ENCODE results near the gene TMEM201.

TMEM201 gene

DNA sequence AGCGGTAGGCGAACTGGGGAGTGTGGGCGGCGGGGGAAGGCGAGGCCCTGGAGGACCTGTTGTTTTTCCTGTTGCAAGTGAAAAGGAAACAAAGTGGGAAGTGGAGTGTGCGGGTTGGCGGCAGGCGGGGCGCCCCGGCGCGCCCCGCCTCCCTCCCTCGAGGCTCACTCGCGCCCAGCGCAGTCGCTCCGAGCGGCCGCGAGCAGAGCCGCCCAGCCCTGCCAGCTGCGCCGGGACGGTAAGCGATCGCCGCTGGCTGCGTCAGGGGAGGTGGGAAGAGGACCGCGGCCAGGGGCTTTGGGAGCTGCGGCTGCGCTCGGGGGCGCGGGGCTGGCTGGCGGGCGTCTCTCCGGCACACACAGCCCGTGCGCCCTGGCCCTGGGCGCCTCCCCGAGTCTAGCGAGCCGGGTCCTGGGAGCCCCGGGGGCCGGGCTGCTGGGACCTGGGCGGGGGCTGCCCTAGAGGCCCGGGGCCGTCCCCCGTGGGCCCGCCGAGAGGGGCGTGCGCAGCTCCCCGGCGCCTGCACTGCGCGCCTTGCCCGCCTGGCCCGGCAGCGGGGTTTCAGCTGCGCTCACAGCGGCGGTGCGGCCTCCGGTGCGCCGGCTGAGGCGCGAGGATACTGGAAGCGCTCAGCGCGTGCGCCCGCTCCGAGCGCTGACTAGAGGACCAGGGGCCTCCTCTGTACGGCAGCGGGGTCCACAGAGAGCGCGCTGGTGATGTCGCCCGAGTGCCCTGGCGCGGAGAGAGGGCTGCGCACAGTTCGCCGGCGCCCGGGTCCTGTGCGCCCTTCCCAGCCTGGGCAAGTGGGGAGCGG lies 63.1 kb downstream of the TMEM201 start, which contains the start of gene PIK3CD:
Gene PIK3CD, plus strand, starts transcription at position 167 of the 814 bp plus-strand sequence. CDS start 58,725 bp downstream, outside the sequence.
- H3K4me3 ChIP-seq (ENCODE audit: low read depth, low read length): peak within 1 kb of the TSS; percentile 61
- TF ChIP-seq, protein P1, sequence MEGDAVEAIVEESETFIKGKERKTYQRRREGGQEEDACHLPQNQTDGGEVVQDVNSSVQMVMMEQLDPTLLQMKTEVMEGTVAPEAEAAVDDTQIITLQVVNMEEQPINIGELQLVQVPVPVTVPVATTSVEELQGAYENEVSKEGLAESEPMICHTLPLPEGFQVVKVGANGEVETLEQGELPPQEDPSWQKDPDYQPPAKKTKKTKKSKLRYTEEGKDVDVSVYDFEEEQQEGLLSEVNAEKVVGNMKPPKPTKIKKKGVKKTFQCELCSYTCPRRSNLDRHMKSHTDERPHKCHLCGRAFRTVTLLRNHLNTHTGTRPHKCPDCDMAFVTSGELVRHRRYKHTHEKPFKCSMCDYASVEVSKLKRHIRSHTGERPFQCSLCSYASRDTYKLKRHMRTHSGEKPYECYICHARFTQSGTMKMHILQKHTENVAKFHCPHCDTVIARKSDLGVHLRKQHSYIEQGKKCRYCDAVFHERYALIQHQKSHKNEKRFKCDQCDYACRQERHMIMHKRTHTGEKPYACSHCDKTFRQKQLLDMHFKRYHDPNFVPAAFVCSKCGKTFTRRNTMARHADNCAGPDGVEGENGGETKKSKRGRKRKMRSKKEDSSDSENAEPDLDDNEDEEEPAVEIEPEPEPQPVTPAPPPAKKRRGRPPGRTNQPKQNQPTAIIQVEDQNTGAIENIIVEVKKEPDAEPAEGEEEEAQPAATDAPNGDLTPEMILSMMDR (conservative IDR thresholded peaks at IDR 0.05; ENCODE audit: low read depth, low read length): no peak
- DNase-seq (ENCODE audit: low read depth): peak; percentile 54

DNA sequence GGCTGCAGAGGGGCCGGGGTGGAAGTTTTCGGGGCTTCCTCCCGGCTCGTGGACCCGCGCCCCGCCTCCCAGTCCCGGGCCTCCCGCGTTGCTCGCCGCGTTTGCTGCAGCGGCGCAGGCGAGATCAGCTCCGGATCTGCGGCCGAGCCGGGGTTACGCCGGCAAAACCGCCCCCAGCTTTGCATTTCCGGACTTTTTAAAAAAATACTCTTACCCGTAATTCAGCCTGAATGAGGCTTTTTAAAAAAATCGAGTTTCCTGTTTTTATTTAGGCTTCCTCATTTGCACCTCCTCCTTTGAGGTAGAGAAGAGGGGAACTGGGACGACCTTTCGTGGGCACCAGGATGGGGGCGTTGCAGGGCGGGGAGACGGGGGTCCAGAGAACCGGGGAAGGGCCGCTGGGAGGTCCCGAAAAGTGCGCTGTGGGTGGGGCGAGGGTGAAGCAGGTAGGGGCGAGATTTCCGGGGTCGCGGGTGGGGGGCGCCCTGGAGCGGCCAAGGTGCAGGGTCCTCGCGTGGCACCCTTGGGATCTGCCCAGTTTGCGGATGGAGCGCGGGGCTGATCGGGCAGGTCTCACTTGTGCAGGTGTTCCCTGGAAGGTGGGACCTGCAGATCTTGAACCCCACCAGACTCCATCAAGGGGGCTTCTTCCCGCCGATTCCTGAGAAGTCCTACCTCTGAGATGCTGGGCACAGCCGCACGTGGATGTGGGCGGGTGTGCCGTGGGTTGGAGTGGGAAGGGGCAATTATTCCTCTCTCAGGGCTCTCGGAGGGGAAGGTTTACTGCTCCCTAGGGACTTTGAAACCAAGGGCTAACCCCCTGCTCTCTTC lies 63.9 kb downstream of the TMEM201 start:
- peak; percentile 31 for DNase-seq (ENCODE audit: low read depth)
- peak overlapping the region; percentile 61 for H3K4me3 ChIP-seq (ENCODE audit: low read depth, low read length)
- TF ChIP-seq, protein P1 (conservative IDR thresholded peaks at IDR 0.05; ENCODE audit: low read depth, low read length): no peak

DNA sequence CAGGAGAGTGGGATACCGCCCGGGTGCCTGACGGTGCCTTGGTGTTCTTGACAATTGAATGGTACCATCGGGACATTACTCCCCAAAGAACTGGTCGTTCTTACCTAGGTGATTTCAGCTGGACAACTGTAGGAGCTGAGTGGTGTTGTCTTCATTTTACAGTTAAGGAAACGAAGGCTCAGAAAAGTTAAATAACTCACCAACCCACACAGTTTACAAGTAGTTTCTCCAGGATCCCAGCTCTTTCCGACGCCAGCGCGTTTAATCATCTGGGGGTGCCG lies 64.4 kb downstream of the TMEM201 start:
- DNase-seq (ENCODE audit: low read depth): no peak
- TF ChIP-seq, protein P1 (conservative IDR thresholded peaks at IDR 0.05; ENCODE audit: low read depth, low read length): no peak
- no peak overlapping the region for H3K4me3 ChIP-seq (ENCODE audit: low read depth, low read length)

DNA sequence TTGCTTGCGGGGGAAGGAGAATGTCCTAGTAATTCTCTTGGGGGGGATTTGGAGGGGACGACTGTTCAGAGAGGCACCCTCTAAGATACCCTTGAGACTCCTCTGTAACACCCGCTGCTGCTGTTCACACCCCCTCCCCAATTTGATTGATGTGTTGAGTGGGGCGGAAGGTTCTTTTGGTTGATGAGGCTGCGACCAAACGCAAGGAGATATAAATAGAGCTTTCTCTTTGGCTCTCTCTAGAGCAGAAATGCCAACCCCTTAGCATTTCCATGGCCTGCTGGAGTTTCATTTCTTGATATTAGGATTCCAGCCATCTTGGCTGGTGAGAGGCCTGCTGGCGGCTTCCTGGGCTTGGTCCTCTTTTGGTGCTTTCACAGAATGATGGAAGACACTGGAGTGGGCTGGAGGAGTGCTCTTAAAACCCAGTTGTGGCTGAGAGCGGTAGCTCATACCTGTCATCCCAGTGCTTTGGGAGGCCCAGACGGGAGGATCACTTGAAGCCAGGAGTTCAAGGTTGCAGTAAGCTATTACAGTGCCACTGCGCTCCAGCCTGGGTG lies 64.9 kb downstream of the TMEM201 start:
- TF ChIP-seq, protein P1 (conservative IDR thresholded peaks at IDR 0.05; ENCODE audit: low read depth, low read length): no peak
- no peak for DNase-seq (ENCODE audit: low read depth)
- H3K4me3 ChIP-seq (ENCODE audit: low read depth, low read length): no peak overlapping the region

DNA sequence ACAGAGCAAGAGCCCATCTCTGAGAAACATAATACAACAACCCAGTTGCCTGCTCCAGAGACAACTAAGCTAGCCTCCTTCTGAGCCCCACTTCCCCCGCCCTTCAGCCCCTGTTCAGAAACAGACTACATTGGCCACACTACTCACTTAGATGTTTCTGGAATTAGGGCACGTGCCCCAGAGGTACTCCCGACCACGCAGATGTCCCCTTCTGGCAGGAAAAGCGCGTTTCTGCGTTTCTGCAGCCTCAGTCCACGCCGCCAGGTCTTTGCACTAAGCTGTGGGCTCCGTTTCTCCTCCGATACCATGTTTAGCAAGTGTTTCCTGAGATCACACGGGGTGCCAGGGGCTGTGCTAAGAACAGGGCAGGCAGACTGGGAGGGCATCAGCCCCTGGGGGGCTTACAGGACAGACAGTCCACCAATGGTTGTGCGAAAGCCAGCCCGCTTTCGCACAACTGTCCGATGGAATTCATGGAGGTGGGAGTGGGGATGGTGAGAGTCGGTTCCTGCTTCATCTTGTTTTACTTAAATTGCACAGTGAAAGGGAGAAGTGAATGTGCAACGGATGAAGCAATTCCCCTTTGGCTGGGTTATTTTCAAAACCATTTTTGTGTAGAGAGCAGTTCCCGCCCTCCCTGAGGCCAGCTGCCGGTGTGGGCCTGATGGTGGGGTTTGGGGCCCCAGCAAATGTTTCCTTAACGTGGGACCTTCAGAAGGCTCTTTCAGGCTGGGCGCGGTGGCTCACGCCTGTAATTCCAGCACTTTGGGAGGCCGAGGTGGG lies 65.5 kb downstream of the TMEM201 start:
- TF ChIP-seq, protein P1 (conservative IDR thresholded peaks at IDR 0.05; ENCODE audit: low read depth, low read length): no peak
- H3K4me3 ChIP-seq (ENCODE audit: low read depth, low read length): no peak overlapping the region
- no peak for DNase-seq (ENCODE audit: low read depth)

DNA sequence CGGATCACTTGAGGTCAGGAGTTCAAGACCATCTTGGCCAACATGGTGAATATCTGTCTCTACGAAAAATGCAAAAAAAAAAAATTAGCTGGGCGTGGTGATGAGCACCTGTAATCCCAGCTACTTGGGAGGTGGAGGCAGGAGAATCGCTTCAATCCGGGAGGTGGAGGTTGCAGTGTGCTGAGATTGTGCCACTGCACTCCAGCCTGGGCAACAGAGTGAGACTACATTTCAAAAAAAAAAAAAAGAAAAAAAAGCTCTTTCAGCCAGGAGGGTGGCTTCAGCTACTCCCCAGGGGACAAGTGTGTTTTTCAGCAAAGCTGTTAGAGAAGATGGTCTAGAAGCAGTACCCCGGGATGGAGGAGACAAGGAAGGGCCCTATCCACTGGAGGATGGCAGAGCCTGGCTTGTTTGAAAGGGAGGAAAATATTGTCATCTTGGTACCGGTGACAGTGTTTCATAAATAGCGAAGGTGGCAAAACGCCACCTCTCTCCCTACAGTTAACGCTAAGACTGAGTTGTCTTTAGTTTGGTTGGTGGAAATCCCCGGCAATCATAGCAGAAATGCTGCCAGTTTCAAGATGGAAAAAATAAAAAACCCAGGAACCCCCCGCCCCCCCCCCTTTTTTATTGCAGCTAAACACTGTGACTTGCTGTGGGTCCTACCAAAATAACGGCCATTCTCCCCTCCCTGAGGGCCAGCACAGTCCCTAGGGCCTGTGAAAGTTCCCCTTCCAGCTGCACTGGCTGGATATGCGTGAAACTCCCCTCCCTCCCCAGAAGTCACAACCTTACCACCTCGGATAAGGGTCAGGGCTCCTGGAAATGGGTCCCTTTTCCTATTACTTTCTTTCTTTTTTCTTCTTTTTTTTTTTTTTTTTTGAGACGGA lies 66.4 kb downstream of the TMEM201 start:
- no peak overlapping the region for H3K4me3 ChIP-seq (ENCODE audit: low read depth, low read length)
- no peak for DNase-seq (ENCODE audit: low read depth)
- TF ChIP-seq, protein P1 (conservative IDR thresholded peaks at IDR 0.05; ENCODE audit: low read depth, low read length): no peak
